Brain microvascular endothelial cell (primary cell): ENCODE data around the gene ZNF778.

Source experiments
- DNase-seq: peaks from one replicate; pipeline ENCODE4 v3.0.0-alpha.2; 2020
- H3K27ac ChIP-seq: fragments of 250-450 bp; sonication (Bioruptor Pico); 2 replicates; pipeline ENCODE4 v1.5.1; 2020; ENCODE audit warnings: mild to moderate bottlenecking, moderate library complexity
- H3K27me3 ChIP-seq: fragments of 250-450 bp; sonication (Bioruptor Pico); replicated peaks from 2 replicates; pipeline ENCODE4 v1.5.1; 2020; ENCODE audit warnings: mild to moderate bottlenecking
- H3K36me3 ChIP-seq: fragments of 250-450 bp; sonication (Bioruptor Pico); replicated peaks from 2 replicates; pipeline ENCODE4 v1.5.1; 2020; ENCODE audit warnings: mild to moderate bottlenecking
- H3K4me3 ChIP-seq: 2 replicates; pipeline ENCODE4 v1.5.1; 2011; ENCODE audit warnings: low read depth, mild to moderate bottlenecking, control low read depth, low read length, moderate library complexity
- in situ Hi-C: cut with HindIII; loops from 2 replicates; pipeline ENCODE4 v1.10.0; 2017; ENCODE audit warnings: low sequenced_read_pairs, low pct_ligation_motif_present
- TF ChIP-seq, protein P1 (sequence below): IDR thresholded peaks from 2 replicates; pipeline ENCODE4 v1.5.1; 2011; ENCODE audit warnings: low read depth, mild to moderate bottlenecking, moderate library complexity, low read length, control low read depth, inconsistent platforms; ENCODE audit errors: missing control alignments

ZNF778 gene

DNA sequence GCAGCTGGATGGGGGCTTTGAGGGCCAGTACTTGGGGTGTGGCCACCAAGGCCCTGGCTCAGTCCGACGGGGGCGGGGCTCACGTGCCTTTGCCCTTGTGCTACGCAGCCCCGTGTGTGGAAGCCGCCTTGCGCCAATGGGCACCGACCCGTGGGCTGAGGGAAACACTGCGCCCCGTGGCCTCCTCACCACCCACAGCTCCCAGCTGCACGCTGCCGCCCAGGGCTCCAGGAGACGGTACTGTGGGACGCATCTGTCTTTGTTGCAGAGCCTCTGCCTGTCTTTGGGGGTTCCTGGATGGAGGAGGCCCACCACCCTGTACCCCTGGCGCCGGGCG, 38.4 kb upstream of the ZNF778 start:
- Histone ChIP-seq H3K27ac (no peak overlapping the region), H3K4me3 (no peak overlapping the region), H3K36me3 (no peaks in the 10 kb centered on the region), H3K27me3 (no peaks in the 10 kb centered on the region)
- in situ Hi-C loops, result no loop called here
- TF ChIP-seq, protein P1, sequence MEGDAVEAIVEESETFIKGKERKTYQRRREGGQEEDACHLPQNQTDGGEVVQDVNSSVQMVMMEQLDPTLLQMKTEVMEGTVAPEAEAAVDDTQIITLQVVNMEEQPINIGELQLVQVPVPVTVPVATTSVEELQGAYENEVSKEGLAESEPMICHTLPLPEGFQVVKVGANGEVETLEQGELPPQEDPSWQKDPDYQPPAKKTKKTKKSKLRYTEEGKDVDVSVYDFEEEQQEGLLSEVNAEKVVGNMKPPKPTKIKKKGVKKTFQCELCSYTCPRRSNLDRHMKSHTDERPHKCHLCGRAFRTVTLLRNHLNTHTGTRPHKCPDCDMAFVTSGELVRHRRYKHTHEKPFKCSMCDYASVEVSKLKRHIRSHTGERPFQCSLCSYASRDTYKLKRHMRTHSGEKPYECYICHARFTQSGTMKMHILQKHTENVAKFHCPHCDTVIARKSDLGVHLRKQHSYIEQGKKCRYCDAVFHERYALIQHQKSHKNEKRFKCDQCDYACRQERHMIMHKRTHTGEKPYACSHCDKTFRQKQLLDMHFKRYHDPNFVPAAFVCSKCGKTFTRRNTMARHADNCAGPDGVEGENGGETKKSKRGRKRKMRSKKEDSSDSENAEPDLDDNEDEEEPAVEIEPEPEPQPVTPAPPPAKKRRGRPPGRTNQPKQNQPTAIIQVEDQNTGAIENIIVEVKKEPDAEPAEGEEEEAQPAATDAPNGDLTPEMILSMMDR, result no peak
- DNase-seq, result no peak

DNA sequence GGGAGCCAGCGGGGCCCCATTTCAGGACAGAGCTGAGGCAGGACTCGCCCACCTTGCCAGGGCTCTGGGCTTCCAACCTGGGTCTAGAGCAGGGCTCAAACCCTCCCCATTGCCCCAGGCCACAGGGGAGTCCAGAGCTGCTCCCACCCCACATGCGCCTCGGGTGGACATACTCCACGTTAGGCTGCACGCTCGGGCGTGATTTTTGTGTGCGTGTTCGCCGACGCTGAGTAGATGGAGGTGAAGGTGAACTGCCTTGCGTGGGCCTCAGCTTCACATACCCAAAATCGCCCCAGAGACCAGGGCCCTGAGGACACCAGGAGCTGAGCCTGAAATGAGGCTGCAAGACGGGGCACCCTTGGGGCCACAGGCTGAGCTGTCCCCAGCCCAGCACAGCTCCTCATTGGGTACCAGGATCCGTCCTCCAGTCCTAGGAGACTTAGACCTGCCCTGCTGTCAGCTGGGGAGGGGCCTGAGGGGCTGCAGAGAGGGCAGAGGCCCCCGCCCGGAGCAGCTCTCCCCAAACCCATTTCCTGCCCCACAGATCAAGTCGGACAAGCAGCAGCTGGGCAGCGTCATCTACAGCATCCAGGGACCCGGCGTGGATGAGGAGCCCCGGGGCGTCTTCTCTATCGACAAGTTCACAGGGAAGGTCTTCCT, 37.7 kb upstream of the ZNF778 start:
- H3K27ac ChIP-seq, result no peak overlapping the region
- no peak overlapping the region for H3K4me3 ChIP-seq
- in situ Hi-C loops, result no loop called here
- TF ChIP-seq, protein P1, result no peak
- no peaks in the 10 kb centered on the region for H3K27me3 ChIP-seq
- no peak for DNase-seq
- no peaks in the 10 kb centered on the region for H3K36me3 ChIP-seq

DNA sequence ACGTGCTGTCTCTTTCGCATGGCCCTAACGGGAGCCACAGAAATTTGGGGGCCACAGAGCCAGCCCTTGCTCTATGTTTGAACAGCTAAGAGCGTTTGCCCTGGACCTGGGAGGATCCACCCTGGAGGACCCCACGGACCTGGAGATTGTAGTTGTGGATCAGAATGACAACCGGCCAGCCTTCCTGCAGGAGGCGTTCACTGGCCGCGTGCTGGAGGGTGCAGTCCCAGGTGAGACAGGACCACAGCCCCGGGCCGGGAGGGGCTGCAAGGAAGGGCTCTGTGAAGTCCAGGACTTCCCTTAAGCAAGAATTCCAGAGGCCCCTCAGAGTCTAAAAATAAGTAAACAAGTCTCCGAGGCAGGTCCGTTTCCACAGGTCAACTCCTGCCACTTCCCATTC, 34.0 kb upstream of the ZNF778 start:
- in situ Hi-C loops, result no loop called here
- Histone ChIP-seq H3K36me3 (no peaks in the 10 kb centered on the region), H3K27me3 (no peaks in the 10 kb centered on the region), H3K27ac (no peak overlapping the region), H3K4me3 (no peak overlapping the region)
- TF ChIP-seq, protein P1, result no peak
- no peak for DNase-seq

DNA sequence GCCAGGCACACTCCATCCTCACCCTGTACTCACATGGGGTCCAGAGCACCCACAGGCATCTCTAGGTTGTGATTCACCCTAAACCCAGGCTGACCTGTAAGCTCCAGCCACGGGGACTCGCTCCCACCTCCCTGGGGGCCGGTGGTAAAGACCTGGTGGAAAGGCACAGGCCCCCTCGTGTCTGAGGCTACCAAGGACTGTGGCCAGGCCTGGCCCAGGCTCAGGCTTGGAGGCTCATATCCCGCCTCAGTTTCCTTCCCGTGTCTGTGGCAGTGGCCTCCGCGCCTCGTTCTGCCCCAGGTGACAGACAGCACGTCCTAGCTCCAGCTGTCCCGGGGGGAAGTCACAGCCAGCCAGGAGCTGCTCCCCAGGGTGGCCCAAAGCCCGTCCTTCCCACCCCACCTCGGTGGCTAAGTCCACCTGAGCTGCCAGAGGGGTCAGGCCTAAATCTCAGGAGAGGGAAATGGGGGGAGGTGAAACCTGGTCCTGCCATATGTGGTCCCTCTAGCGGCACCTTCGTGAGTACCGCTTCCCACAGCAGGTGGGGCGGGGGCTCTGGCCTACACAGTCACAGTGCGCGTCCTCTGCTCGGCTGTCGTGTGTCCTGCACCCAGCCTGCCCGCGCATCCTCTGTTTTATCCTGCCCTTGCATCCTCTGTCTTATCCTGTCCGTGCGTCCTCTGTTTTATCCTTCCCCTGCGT, 33.4 kb upstream of the ZNF778 start:
- Histone ChIP-seq H3K36me3 (no peaks in the 10 kb centered on the region), H3K27ac (no peak overlapping the region), H3K4me3 (no peak overlapping the region), H3K27me3 (no peaks in the 10 kb centered on the region)
- TF ChIP-seq, protein P1, result no peak
- in situ Hi-C loops, result no loop called here
- DNase-seq, result no peak

DNA sequence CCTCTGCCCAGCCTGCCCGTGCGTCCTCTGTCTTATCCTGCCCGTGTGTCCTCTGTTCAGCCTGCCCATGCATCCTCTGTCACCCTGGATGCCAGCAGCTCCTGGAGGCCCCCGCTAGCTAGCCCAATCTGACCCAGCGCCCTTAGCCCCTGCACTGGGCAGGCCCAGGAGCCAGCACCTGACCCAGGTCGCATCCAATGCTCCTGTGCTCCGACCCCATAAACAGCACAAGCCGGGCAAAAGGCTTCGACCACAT, 32.9 kb upstream of the ZNF778 start:
- no peak for DNase-seq
- Histone ChIP-seq H3K4me3 (no peak overlapping the region), H3K27ac (no peak overlapping the region), H3K27me3 (no peaks in the 10 kb centered on the region), H3K36me3 (no peaks in the 10 kb centered on the region)
- TF ChIP-seq, protein P1, result no peak
- in situ Hi-C loops, result no loop called here
